Measurements from ENCODE around the gene RCCD1. TPM values are rescaled to one million over a fixed set of nuclear protein-coding genes. Genes with fewer than 3 reads are reported as not detected.

Gene RCCD1
- total and polyA plus RNA-seq, 2 of the 8 experiments (the other 6 are each of a cell fraction or from before 2014, with no cell fraction given): 9.9 to 18.8 TPM

- Histone ChIP-seq H3K23me2 (ENCODE audit: low read depth, low read length) (0 out of 2 replicates have a peak, but pooled peaks cover 2% of the 10 kb centered on the region), H2BK12ac (ENCODE audit: low read depth, low read length) (no peak overlapping the region), H3K4me2 (ENCODE audit: insufficient read depth in 1 of 2, low read depth in 2 of 2, low read length in 2 of 2) (no peak overlapping the region), H2AFZ (ENCODE audit: low read length) (no peak overlapping the region), H2BK5ac (ENCODE audit: low read depth, low read length) (no peak overlapping the region), H3K4me1 (replicated peaks in 1 of 4; ENCODE audit: control insufficient read depth in 3 of 4, insufficient read depth in 4 of 4, low read length in 3 of 4) (no peaks in the 10 kb centered on the region), H2BK120ac (replicated peaks; ENCODE audit: low read depth, low read length) (no peak overlapping the region), H3K4me3 (ENCODE audit: extremely low read depth in 1 of 4, insufficient read depth in 2 of 4, low read depth in 3 of 4, low read length in 4 of 4) (no peak overlapping the region), H3K36me3 (ENCODE audit: control insufficient read depth in 2 of 4, insufficient read depth in 4 of 4, low read length in 3 of 4) (peaks cover 0 to 47% (median 28%) of the 10 kb centered on the region in 4 experiments; a peak in 6 of 8 replicates), H3K4ac (replicated peaks; ENCODE audit: insufficient read length, low read depth, low read length) (no peak overlapping the region), H3K27me3 (replicated peaks in 1 of 4; ENCODE audit: control insufficient read depth in 3 of 4, extremely low read depth in 1 of 4, insufficient read depth in 3 of 4, low read length in 3 of 4) (no peaks in the 10 kb centered on the region), H3K9ac (replicated peaks in 1 of 4; ENCODE audit: extremely low read depth in 1 of 4, low read depth in 3 of 4, low read length in 3 of 4) (no peak overlapping the region), H3K23ac (ENCODE audit: insufficient read length) (no peak overlapping the region), H3K56ac (replicated peaks; ENCODE audit: insufficient read length, low read depth, low read length) (no peak overlapping the region), H3K79me2 (ENCODE audit: control insufficient read depth in 1 of 2, insufficient read depth in 2 of 2, low read length in 2 of 2) (no peaks in the 10 kb centered on the region), H4K5ac (ENCODE audit: insufficient read length, low read depth, low read length) (no peak overlapping the region), H4K20me1 (replicated peaks in 1 of 2; ENCODE audit: control insufficient read depth in 1 of 2, insufficient read depth in 2 of 2, low read length in 2 of 2) (peaks cover 0 to 3% of the 10 kb centered on the region in 2 experiments), H4K8ac (ENCODE audit: extremely low read depth, insufficient read depth, low read length) (no peak overlapping the region), H3K9me3 (ENCODE audit: insufficient read depth in 2 of 2, low read depth in 1 of 2, low read length in 1 of 2) (no peaks in the 10 kb centered on the region), H3K18ac (ENCODE audit: extremely low read depth, low read length) (no peak overlapping the region), H3K14ac (ENCODE audit: insufficient read length) (no peak overlapping the region), H4K91ac (replicated peaks; ENCODE audit: insufficient read length, low read length) (no peak overlapping the region), H2AK5ac (ENCODE audit: low read depth, low read length) (no peak overlapping the region), H2BK15ac (ENCODE audit: low read length) (no peak overlapping the region), H3K27ac (ENCODE audit: low read depth, low read length) (no peak overlapping the region), H2BK20ac (ENCODE audit: low read length) (no peak overlapping the region), H3K79me1 (ENCODE audit: low read depth, low read length) (no peaks in the 10 kb centered on the region)
- ChIA-PET CTCF (ENCODE audit: partially characterized antibody) (interaction anchor here (6.3 kb wide), 1 partner anchor 27 kb away, joined by 22 read pairs; no protein-coding TSS in a partner anchor), POLR2A (ENCODE audit: partially characterized antibody) (interaction anchor here (1.3 kb wide), 1 partner anchor 15 kb away, joined by 4 read pairs; the partner anchor contains the start of gene VPS33B)
- DNase-seq (ENCODE audit: low read depth in 1 of 2, low spot score in 2 of 2): no peak
- no peak for TF ChIP-seq CBX5 (IDR thresholded peaks at IDR 0.05; ENCODE audit: low read depth, low read length)
- FAIRE-seq: no peak
- 87% methylated on average over 3 of the region's 3 CpGs; no CpG with 5 or more reads in 1 of the 2 experiments for WGBS, 2 experiments (ENCODE audit: extremely low coverage in 1 of 2, insufficient coverage in 1 of 2, insufficient read length in 1 of 2, insufficient replicate concordance in 2 of 2, low coverage in 1 of 2, low lambda C conversion rate in 2 of 2, missing lambda C conversion rate in 1 of 2)
Observed at GRCh38 chr15:91007266-91007665, 52.6 kb downstream of the RCCD1 start.

Small RNA genes lying within 50 kb of the gene (small RNA-seq; reads per million reads assigned to genes)
- gene RF00019 (ENCODE audit: insufficient read depth): not detected

Other genes starting within 250 kb of the RCCD1 start
- 45.6 and 46.7 TPM in 2 replicates for gene BLM, start 237.5 kb upstream of the RCCD1 start, total RNA-seq (2021; fragmentation: NEBNext Ultra II Directional; extraction: Animal tissue kit (Norgen Biotek cat#: 25700))
- gene BLM, start 237.5 kb upstream of the RCCD1 start, polyA plus RNA-seq (2011; rRNA removed): 10.4 and 15.2 TPM in 2 replicates
- 28.0 and 32.1 TPM in 2 replicates for gene FURIN, start 86.3 kb upstream of the RCCD1 start, total RNA-seq (2021; fragmentation: NEBNext Ultra II Directional; extraction: Animal tissue kit (Norgen Biotek cat#: 25700))
- gene FURIN, start 86.3 kb upstream of the RCCD1 start, polyA plus RNA-seq (2011; rRNA removed): 15.8 and 22.5 TPM in 2 replicates
- gene FES, start 70.4 kb upstream of the RCCD1 start, total RNA-seq (2021; fragmentation: NEBNext Ultra II Directional; extraction: Animal tissue kit (Norgen Biotek cat#: 25700)): 6.8 and 8.6 TPM in 2 replicates
- 8.5 and 10.9 TPM in 2 replicates for gene FES, start 70.4 kb upstream of the RCCD1 start, polyA plus RNA-seq (2011; rRNA removed)
- 21.9 and 23.1 TPM in 2 replicates for gene MAN2A2, start 51.6 kb upstream of the RCCD1 start, total RNA-seq (2021; fragmentation: NEBNext Ultra II Directional; extraction: Animal tissue kit (Norgen Biotek cat#: 25700))
- gene MAN2A2, start 51.6 kb upstream of the RCCD1 start, polyA plus RNA-seq (2011; rRNA removed): 29.7 and 35.9 TPM in 2 replicates
- 16.3 and 17.0 TPM in 2 replicates for gene HDDC3, start 22.3 kb upstream of the RCCD1 start, total RNA-seq (2021; fragmentation: NEBNext Ultra II Directional; extraction: Animal tissue kit (Norgen Biotek cat#: 25700))
- gene HDDC3, start 22.3 kb upstream of the RCCD1 start, polyA plus RNA-seq (2011; rRNA removed): 16.5 and 19.6 TPM in 2 replicates
- 75.4 and 84.2 TPM in 2 replicates for gene UNC45A, start 19.6 kb upstream of the RCCD1 start, total RNA-seq (2021; fragmentation: NEBNext Ultra II Directional; extraction: Animal tissue kit (Norgen Biotek cat#: 25700))
- 74.1 and 87.2 TPM in 2 replicates for gene UNC45A, start 19.6 kb upstream of the RCCD1 start, polyA plus RNA-seq (2011; rRNA removed)
- gene PRC1, start 39.7 kb downstream of the RCCD1 start, total RNA-seq (2021; fragmentation: NEBNext Ultra II Directional; extraction: Animal tissue kit (Norgen Biotek cat#: 25700)): 90.7 and 91.4 TPM in 2 replicates
- gene PRC1, start 39.7 kb downstream of the RCCD1 start, polyA plus RNA-seq (2011; rRNA removed): 158 and 181 TPM in 2 replicates
- gene VPS33B, start 67.7 kb downstream of the RCCD1 start, total RNA-seq (2021; fragmentation: NEBNext Ultra II Directional; extraction: Animal tissue kit (Norgen Biotek cat#: 25700)): 17.3 and 18.3 TPM in 2 replicates
- 10.9 and 11.8 TPM in 2 replicates for gene VPS33B, start 67.7 kb downstream of the RCCD1 start, polyA plus RNA-seq (2011; rRNA removed)
- gene SV2B, start 145.4 kb downstream of the RCCD1 start, total RNA-seq (2021; fragmentation: NEBNext Ultra II Directional; extraction: Animal tissue kit (Norgen Biotek cat#: 25700)): 0.20 and 0.46 TPM in 2 replicates
- gene SV2B, start 145.4 kb downstream of the RCCD1 start, polyA plus RNA-seq (2011; rRNA removed): 0.09 and 0.22 TPM in 2 replicates

All from H1 (cell line).